SK-N-MC (cell line): ENCODE data around the gene MRPS34.

Experiments
- EZH2 ChIP-seq: fragments of 200-600 bp; sonication (generic); IDR thresholded peaks from one replicate; pipeline ENCODE4 v1.6.1; 2017; ENCODE audit warnings: antibody characterized with exemption
- POLR2AphosphoS5 ChIP-seq: IDR thresholded peaks from 2 replicates; pipeline ENCODE4 v1.6.1; 2012; ENCODE audit warnings: mild to moderate bottlenecking, low read depth, low read length, borderline replicate concordance

- TF ChIP-seq POLR2AphosphoS5 (no peak), EZH2 (no peak)
Observed at GRCh38 chr16:1747934-1748333, 25.0 kb downstream of the MRPS34 start.
